Measurements from ENCODE around the gene LCTL. TPM values are rescaled to one million over a fixed set of nuclear protein-coding genes. Genes with fewer than 3 reads are reported as not detected.

LCTL gene
- polyA plus RNA-seq, 1 donor from 2014 or later, result not detected

DNA sequence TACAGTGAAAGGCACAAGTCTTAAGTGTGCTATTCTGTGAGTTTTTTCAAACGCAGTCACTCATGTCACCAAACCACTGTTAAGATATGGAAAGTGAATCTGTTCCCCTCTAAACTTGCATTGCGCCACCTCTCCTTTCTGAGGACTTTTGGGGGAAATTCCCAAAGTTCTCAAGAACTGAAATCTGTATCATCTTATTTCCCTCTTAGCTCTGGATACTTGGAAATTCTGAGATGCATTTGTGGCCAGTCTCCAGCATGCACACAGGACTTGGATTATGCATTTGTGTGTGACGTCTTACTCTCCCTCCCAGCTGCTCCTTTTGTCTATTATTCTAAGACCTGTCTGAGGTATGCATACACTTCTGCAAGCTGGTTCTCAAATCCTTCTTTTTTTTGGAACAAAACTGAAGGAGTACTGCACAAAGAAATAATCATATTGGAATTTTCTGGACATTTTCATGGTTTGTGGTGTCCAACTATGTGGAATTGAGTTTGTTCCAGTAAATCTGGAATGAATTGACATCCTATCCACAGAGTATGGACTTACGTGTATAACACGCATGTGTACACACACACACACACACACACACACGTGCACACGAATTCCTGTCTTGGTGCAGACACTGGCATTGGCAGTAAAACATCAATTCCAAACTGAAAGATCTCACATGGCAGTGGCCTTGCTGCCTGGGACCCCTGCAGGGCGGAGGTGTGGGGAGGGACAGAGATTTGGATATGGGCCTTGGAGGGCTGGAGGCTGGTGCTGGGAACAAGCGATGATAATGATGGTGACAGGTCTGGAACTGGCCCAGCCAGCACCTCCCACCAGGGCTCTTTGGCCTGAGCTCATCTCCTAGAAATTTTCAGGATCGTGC, 8.2 kb upstream of the LCTL start:
- Histone ChIP-seq H3K27ac (ENCODE audit: low read length) (no peak overlapping the region), H3K4me3 (ENCODE audit: low read length) (no peak overlapping the region), H3F3A (ENCODE audit: insufficient read depth, low read length, poor library complexity, severe bottlenecking) (no peaks in the 10 kb centered on the region), H3K9me2 (ENCODE audit: insufficient read depth, low read length) (no peaks in the 10 kb centered on the region), H2AFZ (ENCODE audit: low read depth, low read length) (no peak overlapping the region), H3K4me2 (ENCODE audit: low read length) (no peak overlapping the region), H3K79me2 (replicated peaks; ENCODE audit: insufficient read depth, low read length) (no peaks in the 10 kb centered on the region), H3K9ac (ENCODE audit: low read length) (no peak overlapping the region), H3K27me3 (ENCODE audit: insufficient read depth, low read depth, low read length) (no peaks in the 10 kb centered on the region), H4K20me1 (ENCODE audit: insufficient read depth) (no peaks in the 10 kb centered on the region), H3K9me3 (ENCODE audit: low read length) (no peaks in the 10 kb centered on the region), H3K36me3 (ENCODE audit: insufficient read depth, low read length) (no peaks in the 10 kb centered on the region)
- TF ChIP-seq SMC3 (conservative IDR thresholded peaks at IDR 0.05; ENCODE audit: poor library complexity), result no peak
- TF ChIP-seq TAF1 (IDR thresholded peaks at IDR 0.05; ENCODE audit: low read depth), result no peak
- TF ChIP-seq EZH2 (IDR thresholded peaks at IDR 0.05; ENCODE audit: borderline replicate concordance, insufficient read depth, low read length, poor library complexity, severe bottlenecking), result no peak
- TF ChIP-seq POLR2AphosphoS5 (IDR thresholded peaks at IDR 0.05), result no peak
- TF ChIP-seq, protein P1, sequence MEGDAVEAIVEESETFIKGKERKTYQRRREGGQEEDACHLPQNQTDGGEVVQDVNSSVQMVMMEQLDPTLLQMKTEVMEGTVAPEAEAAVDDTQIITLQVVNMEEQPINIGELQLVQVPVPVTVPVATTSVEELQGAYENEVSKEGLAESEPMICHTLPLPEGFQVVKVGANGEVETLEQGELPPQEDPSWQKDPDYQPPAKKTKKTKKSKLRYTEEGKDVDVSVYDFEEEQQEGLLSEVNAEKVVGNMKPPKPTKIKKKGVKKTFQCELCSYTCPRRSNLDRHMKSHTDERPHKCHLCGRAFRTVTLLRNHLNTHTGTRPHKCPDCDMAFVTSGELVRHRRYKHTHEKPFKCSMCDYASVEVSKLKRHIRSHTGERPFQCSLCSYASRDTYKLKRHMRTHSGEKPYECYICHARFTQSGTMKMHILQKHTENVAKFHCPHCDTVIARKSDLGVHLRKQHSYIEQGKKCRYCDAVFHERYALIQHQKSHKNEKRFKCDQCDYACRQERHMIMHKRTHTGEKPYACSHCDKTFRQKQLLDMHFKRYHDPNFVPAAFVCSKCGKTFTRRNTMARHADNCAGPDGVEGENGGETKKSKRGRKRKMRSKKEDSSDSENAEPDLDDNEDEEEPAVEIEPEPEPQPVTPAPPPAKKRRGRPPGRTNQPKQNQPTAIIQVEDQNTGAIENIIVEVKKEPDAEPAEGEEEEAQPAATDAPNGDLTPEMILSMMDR (IDR thresholded peaks at IDR 0.05; ENCODE audit: poor library complexity, severe bottlenecking), result no peak
- no peak for TF ChIP-seq RAD21 (conservative IDR thresholded peaks at IDR 0.05)
- TF ChIP-seq MXI1 (conservative IDR thresholded peaks at IDR 0.05; ENCODE audit: poor library complexity, severe bottlenecking), result no peak
- TF ChIP-seq, protein P2, sequence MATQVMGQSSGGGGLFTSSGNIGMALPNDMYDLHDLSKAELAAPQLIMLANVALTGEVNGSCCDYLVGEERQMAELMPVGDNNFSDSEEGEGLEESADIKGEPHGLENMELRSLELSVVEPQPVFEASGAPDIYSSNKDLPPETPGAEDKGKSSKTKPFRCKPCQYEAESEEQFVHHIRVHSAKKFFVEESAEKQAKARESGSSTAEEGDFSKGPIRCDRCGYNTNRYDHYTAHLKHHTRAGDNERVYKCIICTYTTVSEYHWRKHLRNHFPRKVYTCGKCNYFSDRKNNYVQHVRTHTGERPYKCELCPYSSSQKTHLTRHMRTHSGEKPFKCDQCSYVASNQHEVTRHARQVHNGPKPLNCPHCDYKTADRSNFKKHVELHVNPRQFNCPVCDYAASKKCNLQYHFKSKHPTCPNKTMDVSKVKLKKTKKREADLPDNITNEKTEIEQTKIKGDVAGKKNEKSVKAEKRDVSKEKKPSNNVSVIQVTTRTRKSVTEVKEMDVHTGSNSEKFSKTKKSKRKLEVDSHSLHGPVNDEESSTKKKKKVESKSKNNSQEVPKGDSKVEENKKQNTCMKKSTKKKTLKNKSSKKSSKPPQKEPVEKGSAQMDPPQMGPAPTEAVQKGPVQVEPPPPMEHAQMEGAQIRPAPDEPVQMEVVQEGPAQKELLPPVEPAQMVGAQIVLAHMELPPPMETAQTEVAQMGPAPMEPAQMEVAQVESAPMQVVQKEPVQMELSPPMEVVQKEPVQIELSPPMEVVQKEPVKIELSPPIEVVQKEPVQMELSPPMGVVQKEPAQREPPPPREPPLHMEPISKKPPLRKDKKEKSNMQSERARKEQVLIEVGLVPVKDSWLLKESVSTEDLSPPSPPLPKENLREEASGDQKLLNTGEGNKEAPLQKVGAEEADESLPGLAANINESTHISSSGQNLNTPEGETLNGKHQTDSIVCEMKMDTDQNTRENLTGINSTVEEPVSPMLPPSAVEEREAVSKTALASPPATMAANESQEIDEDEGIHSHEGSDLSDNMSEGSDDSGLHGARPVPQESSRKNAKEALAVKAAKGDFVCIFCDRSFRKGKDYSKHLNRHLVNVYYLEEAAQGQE (IDR thresholded peaks at IDR 0.05; ENCODE audit: borderline replicate concordance), result no peak
- no peak for TF ChIP-seq EP300 (conservative IDR thresholded peaks at IDR 0.05; ENCODE audit: poor library complexity, severe bottlenecking)

DNA sequence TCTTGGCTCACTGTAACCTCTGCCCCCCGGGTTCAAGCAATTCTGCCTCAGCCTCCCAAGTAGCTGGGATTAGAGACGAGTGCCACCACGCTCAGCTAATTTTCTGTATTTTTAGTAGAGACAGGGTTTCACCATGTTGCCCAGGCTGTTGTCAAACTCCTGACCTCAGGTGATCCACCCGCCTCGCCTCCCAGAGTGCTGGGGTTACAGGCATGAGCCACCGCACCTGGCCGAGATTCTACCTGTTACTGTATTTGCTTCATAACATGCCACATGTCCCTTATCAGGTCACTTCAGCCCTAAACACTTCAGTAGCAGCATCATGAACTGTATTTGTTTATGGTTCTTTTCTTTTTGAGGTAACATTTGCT, 7.5 kb upstream of the LCTL start:
- Histone ChIP-seq H4K20me1 (ENCODE audit: insufficient read depth) (no peaks in the 10 kb centered on the region), H3K9me2 (ENCODE audit: insufficient read depth, low read length) (no peaks in the 10 kb centered on the region), H3K27me3 (ENCODE audit: insufficient read depth, low read depth, low read length) (no peaks in the 10 kb centered on the region), H3K79me2 (replicated peaks; ENCODE audit: insufficient read depth, low read length) (no peaks in the 10 kb centered on the region), H3F3A (ENCODE audit: insufficient read depth, low read length, poor library complexity, severe bottlenecking) (no peaks in the 10 kb centered on the region), H3K27ac (ENCODE audit: low read length) (no peak overlapping the region), H3K9ac (ENCODE audit: low read length) (no peak overlapping the region), H3K4me3 (ENCODE audit: low read length) (no peak overlapping the region), H3K9me3 (ENCODE audit: low read length) (no peaks in the 10 kb centered on the region), H3K36me3 (ENCODE audit: insufficient read depth, low read length) (no peaks in the 10 kb centered on the region), H2AFZ (ENCODE audit: low read depth, low read length) (no peak overlapping the region), H3K4me2 (ENCODE audit: low read length) (no peak overlapping the region)
- TF ChIP-seq MXI1 (conservative IDR thresholded peaks at IDR 0.05; ENCODE audit: poor library complexity, severe bottlenecking) (no peak), SMC3 (conservative IDR thresholded peaks at IDR 0.05; ENCODE audit: poor library complexity) (no peak), POLR2AphosphoS5 (IDR thresholded peaks at IDR 0.05) (no peak), EZH2 (IDR thresholded peaks at IDR 0.05; ENCODE audit: borderline replicate concordance, insufficient read depth, low read length, poor library complexity, severe bottlenecking) (no peak), TAF1 (IDR thresholded peaks at IDR 0.05; ENCODE audit: low read depth) (no peak), RAD21 (conservative IDR thresholded peaks at IDR 0.05) (no peak), EP300 (conservative IDR thresholded peaks at IDR 0.05; ENCODE audit: poor library complexity, severe bottlenecking) (no peak)
- TF ChIP-seq, protein P1 (IDR thresholded peaks at IDR 0.05; ENCODE audit: poor library complexity, severe bottlenecking), result no peak
- TF ChIP-seq, protein P2 (IDR thresholded peaks at IDR 0.05; ENCODE audit: borderline replicate concordance), result no peak

All from neural cell (in vitro differentiated cells).